GM03348 (cell line): ENCODE measurements around the gene TAF4.
"Not testable (repeated sequence)": the region's sequence is repeated elsewhere in the genome, so short reads cannot be mapped to it uniquely, and the experiment has no call there.

Experiments
- DNase-seq: peaks from one replicate; pipeline ENCODE4 v3.0.0; 2012; ENCODE audit warnings: low spot score

The TAF4 gene

DNA sequence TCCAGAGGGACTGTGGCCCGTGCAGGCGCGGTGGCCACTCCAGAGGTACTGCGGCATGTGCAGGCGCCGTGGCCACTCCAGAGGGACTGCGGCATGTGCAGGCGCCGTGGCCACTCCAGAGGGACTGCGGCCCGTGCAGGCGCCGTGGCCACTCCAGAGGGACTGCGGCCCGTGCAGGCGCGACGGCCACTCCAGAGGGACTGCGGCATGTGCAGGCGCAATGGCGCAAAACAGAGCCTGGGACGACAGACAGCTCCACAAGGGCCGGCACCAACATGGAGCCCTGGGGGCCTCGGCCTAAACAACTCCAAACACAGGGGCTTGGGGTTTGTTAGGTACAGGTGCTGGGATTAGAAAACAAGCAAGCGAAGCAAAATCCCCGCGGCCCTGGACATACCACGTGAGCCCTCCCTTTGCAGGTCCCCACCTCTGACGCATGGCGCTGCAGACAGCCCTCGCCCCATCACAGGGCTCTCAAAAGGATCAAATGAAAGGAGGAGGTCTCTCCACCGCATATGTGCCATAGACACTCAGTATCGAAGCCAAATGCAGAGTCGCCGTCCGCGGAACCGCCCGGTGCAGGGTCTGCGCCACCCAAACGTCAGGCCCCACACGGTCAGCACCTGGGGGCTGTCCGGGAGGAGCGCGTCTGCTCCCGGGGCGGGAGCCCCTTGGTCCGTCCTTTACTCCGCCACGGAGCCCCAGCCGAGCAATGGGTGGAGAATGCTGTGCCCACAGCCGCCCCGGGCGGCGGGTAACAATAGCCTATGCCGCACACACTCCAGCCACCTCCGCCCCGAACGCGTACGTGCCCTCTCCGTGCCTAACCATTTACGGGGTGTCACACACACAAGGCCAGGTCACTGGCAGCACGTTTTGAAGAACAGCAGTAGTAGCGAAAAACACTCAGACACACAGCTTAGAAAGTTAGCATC lies 85.7 kb downstream of the TAF4 start:
- DNase-seq, result no peak

GRCh38 chr20:61979090-61979489 lies 86.6 kb downstream of the TAF4 start:
- DNase-seq, result no peak

- DNase-seq, result no peak
Measured at GRCh38 chr20:61978491-61978890, 87.2 kb downstream of the TAF4 start.

DNA sequence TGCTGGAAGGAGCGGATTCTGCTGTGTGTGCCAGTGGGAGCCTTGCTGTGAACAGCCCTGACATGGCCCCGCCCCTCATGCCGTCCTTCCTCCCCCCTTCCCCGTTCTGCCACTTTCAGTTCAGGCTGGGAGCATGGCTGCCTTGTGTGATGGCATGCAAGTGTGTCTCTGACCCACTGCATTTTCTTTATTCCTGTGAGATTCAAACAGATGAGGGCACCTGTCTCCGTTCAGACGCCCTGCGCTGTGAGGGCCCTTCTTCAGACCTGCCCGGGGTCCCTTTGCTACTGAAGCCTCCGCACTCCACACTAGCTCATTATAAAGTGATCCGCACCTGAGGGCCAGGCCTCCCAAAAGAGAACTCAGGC lies 88.3 kb downstream of the TAF4 start:
- DNase-seq, result no peak

DNA sequence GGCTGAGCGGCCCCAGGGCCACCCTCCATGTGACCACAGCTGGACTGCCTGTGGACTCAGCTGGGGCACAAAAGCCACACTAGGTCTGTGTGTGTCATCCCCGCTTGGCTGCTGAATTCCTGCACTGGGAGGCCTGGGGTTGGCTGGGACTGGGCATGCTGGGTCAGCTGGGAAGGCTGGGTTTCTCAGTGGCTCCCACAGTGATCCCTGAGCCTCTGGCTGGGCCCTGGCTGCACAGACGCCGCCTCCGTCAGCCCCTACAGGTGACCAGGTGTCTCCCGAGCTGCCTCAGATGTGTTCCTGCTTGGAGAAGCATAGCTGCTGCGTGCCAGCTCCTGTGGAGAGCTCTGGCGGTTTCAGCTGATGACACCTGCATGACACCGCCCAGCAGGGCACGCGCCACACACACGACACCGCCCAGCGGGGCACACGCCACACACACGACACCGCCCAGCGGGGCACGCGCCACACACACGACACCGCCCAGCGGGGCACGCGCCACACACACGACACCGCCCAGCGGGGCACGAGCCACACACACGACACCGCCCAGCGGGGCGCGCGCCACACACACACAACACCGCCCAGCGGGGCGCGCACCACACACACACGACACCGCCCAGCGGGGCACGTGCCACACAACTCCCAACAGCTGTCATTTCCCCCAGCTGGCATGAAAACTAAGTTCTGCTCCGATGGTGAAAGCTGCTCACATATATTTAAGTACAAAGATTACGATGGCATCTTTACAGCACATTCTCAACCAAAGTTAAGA lies 88.8 kb downstream of the TAF4 start:
- DNase-seq, result no peak

- DNase-seq, result no peak
Measured at GRCh38 chr20:61976263-61976643, 89.4 kb downstream of the TAF4 start.

DNA sequence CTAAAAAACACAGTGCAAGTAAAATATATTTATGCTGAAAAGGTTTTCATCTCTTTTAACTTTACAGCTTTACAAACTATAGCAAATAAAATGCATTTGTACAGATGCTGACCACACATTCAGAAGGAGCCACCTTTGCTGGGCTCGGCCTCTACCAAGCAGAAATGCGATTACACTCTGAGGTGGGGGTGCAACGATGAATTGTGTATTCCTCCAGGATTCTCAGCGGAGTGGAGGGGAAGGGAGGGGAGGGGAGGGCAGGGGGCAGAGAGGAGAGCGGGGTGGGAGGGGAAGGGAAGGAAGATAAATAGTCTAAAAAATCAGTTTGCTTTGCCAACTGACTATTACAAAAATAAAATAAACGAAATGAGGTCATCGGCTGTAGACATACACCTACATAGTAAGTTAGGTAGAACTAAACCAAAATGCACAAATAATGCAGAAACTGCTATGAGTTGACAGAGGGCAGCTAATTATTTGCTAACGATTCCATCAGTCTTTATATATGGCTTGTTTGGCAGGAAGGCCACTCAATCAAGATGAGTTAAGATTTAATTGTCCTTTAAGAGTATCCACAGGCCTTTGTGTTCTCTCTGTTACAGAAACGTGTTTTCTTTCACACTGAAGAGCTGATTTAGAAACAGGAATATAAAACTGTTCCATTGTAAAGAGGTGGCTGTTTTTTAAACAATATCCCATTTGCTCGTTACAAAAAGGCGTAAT lies 90.1 kb downstream of the TAF4 start:
- DNase-seq, result no peak

- DNase-seq, result no peak
Measured at GRCh38 chr20:61974357-61974665, 91.4 kb downstream of the TAF4 start.

- no peak for DNase-seq
Measured at GRCh38 chr20:61973515-61974356, 91.9 kb downstream of the TAF4 start.

DNA sequence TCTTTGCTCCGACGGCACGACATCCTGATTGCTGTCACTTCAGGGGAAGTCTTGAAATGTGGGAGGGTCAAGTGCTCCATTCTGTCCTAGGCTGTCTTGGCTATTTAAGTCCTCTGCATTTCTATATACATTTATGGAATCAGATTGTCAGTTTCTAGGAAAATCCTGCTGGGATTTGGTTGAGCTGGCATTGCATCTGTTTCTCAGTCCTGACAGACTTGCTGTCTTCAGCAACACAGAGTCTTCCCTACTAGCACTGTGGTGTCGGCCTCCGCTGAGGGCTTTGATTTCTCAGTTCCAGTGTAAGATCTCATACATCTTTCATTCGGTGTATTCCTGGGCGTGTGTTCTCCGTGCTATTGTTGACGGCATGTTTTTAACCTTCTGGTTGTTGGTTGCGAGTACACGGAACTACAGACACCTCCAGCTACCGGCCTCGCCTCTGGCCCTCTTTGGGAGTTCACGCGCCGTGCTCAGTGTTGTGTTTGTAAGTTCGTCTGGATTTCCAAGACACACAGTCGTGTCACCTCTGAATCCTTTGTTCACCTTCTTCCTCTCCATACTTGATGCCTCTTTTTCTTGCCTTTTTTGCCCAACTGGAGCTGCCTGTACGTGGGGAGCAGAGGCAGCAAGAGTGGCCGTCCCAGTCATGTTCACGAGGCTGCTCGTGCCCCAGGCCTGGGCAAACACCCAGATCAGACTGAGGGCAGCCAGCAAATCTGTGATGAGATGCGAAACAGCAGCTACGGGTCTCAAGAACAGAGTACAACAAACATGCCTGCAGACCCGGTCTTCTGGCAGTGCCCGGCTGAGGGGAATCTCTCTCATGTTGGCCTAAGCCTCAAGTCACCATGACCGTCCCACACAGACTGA lies 92.8 kb downstream of the TAF4 start:
- no peak for DNase-seq

GRCh38 chr20:61971595-61971994 lies 94.1 kb downstream of the TAF4 start:
- not testable (repeated sequence) for DNase-seq

DNA sequence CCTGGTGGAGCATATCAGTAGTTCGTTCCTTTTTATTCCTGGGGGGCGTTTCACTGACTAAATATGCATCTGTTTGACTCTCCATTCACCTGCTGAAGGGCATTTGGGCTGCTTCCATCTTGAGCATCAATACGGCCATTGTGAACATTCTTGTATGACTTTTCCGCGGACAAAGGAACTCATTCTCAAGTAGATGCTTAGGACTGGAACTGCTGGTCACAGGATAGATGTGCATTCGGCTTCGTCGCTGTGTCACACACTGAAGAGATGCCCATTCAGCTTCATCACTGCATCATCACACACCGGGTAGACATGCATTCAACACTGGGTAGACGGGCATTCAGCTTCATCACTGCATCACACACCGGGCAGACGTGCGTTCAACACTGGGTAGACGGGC lies 95.3 kb downstream of the TAF4 start:
- DNase-seq, result no peak

DNA sequence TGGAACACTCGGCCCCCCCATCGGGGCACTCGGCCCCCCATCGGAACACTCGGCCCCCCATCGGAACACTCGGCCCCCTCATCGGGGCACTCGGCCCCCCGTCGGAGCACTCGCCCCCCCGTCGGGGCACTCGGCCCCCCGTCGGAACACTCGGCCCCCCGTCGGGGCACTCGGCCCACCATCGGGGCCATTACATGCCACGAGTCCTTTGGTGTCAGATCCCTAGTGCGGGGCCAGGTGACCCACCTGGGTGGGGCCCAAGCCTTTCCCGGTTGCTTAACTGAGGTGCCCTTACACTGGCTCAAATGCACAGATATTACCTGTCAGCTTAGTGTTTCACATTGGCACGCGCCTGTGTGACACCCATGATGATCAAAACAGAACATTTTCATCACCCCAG lies 95.9 kb downstream of the TAF4 start:
- no peak for DNase-seq

- DNase-seq, result no peak
Measured at GRCh38 chr20:61968932-61969331, 96.7 kb downstream of the TAF4 start.

DNA sequence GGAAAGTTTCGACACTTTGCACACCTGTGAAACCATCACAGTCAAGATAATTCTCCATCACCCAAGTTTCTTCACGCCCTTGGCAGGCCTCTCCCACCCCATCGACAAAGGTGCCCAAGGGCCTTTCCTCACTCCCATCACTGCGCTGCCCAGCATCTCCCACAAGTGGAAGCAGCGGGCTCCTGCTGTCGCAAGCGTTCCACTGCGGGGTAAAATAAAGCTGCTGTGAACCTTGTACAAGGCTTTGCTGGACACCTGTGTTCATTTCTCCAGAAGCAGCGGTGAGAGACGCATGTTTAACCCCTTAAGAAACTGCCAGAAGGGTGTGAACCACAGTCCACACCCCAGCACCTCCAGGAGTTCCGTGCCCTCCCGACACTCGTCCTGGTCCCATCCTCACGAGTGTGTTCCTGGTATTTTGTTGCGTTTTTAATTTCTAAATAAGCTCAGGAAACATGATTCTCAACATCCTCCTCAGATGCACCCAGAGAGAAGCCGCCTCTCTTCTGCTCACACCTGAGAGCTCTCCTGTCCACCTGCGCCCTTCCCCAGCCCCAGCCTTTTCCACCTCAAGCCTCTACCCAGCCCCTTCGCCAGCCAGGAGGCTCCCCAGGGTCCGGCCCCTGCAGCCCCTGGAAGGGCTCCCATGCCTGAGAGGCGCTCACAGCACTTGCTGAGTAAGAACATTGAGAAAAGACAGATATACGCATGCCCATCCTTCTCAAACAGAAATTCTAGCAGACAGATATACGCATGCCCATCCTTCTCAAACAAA lies 97.5 kb downstream of the TAF4 start:
- DNase-seq, result no peak

GRCh38 chr20:61967300-61967699 lies 98.4 kb downstream of the TAF4 start:
- no peak for DNase-seq

DNA sequence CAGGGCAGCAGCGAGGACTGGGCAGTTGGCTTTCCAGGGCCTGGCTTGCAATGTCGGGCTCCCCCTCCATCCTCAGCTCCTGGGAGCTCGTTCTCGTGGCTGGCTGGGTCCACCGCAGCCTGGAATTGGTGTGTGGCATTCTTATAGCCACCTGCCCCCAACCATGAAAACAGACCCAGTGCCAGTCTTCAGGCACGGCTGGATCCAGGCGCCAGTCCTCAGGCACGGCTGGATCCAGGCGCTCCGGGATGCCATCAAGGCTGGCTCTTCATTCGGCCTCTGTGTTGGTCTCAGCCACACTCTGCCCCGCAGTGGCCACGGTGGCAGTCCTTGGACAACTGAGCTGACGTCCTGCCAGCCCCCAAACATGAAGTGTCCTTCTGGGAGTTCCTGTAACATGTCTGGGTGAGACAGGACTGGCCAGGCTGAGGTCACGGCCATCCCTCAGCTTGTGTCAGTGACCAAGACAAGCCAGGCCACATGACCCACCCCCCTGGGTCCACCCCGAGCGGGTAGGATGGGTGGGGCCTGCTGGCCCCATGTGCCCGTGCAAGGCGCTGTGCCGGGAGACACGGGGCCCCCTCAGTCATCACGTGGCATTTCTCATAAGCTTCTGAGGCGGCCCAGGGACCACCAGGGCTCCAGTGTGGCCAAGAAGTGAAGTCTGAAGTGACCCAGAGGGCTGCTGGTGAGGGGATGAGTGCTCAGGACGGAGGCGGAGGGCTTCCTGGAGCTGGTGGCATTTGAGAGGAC lies 99.0 kb downstream of the TAF4 start:
- no peak for DNase-seq

DNA sequence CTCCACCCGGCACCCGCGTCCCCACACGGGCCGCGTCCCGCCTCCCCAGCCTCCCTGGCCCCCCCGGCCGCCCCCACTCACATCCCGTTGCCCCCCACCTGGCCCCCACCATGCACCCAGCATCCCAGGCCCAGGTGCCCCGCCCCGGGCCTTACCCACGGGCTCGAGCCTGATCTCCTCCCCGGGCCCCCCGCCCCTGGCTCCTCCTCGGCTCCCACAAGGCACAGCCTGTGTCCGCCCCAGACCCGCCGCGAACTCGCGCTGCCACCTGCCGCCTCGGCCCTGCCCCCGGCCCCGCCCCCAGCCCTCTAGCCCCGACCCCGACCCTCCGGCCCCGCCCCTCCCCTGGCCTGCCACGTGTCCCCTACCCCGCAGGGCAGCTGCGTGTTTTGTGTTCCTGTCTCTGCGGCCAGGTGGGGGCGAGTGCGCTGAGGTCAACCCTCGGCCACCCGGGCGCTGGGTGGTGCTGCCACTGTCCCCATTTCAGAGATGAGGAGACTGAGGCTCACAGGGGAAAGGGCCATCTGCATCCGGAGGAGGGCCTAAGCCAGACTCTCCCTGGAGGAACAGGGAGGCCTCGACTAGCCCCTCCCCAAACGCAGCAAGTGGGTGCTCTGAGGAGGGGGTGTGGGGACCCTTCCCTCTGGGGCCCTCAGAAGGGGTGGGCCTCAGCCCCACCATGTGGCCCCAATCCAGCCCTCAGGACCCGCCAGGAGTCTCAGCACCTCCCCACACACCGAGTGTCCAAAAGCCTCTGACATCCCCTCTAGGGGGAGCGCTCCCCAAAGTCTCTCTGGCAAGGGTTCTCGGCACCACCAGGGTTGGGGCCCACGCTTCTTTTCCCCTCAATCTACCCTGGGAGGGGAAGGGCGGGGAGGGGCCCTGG lies 99.8 kb downstream of the TAF4 start:
- no peak for DNase-seq
